Measurements from ENCODE around the gene KATNB1.
"Not testable (repeated sequence)": the region's sequence is repeated elsewhere in the genome, so short reads cannot be mapped to it uniquely, and the experiment has no call there.

Gene KATNB1

DNA sequence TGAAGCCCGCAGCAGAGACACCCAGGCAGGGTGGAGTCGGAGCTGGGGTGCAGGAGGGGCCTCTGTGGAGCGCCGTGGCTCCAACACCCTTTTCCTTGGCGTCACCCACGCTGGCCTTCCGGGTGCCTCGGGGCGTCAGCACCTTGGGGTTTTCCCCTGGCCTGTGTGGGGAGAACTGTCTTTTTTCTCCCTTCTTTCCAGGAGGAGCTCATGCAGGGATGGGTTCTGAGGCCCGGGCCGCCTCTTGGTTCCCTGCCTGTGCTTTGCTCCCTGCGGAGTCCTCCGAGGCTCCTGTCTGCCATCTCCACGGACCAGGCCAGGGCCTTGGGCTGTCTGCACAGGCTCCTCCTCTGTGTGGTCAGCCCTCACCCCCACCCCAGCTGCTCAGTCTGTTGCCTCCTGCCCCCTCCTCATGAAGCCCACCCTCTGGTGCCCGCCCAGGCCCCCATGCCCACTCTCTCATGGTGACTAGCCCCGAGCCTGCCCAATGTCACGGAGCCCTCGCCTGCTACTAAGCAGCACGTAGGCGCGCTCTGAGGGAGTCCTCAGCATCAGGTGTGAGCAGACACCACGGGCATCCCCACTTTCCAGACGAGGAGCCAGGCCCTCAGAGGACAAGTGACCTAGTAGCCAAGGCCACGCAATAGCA is 5.0 kb downstream of the KATNB1 start:
- no peak for DNase-seq (ENCODE audit: low read depth, low spot score)
- H3K27ac ChIP-seq = peak overlapping the region; percentile 34

DNA sequence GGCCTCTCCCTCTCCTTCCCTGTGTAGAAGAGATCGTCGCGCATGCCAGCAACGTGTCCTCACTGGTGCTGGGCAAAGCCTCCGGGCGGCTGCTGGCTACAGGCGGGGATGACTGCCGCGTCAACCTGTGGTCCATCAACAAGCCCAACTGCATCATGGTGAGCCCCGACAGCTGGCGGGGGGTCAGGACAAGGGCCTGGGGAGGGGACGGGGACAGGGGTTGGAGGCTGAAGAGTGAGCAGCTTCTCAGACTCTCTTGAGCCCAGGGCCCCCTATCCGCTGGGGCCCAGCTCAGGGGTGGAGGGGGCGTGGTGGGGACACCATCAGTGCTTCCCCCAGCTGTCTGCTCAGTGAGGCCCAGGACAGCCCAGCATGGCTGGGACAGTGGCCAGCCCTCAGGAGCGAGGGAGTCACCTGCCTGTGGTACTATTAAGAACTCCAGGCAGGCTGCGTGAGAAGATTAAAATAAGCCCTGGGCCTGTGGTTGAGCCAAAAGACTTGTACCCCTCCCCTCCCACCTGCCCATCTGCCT is 6.2 kb downstream of the KATNB1 start:
- DNase-seq (ENCODE audit: low read depth, low spot score) = no peak
- H3K27ac ChIP-seq = no peak overlapping the region

DNA sequence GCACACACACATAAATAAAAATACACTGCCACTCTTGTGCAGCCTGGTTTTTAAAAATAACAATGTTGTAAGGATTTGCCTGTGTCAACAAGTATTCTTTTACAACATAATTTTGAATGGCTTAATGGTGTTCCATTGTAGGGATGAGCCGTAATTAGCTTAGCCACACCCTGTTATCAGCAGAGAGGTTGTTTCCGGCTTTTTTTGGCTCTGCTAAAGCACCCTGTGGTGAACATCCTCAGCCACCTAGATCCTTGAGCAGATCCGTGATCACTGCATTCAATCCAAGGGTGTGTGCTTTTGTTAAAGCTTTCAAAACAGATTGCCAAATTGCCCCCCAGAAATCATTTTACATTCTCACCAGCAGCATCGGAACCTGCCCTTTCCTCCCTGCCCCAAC is 7.0 kb downstream of the KATNB1 start:
- DNase-seq (ENCODE audit: low read depth, low spot score) = no peak
- no peak overlapping the region for H3K27ac ChIP-seq

- no peak overlapping the region for H3K27ac ChIP-seq
- no peak for DNase-seq (ENCODE audit: low read depth, low spot score)
These were observed 7.9 kb downstream of the KATNB1 start for GRCh38 chr16:57743458-57743857.

DNA sequence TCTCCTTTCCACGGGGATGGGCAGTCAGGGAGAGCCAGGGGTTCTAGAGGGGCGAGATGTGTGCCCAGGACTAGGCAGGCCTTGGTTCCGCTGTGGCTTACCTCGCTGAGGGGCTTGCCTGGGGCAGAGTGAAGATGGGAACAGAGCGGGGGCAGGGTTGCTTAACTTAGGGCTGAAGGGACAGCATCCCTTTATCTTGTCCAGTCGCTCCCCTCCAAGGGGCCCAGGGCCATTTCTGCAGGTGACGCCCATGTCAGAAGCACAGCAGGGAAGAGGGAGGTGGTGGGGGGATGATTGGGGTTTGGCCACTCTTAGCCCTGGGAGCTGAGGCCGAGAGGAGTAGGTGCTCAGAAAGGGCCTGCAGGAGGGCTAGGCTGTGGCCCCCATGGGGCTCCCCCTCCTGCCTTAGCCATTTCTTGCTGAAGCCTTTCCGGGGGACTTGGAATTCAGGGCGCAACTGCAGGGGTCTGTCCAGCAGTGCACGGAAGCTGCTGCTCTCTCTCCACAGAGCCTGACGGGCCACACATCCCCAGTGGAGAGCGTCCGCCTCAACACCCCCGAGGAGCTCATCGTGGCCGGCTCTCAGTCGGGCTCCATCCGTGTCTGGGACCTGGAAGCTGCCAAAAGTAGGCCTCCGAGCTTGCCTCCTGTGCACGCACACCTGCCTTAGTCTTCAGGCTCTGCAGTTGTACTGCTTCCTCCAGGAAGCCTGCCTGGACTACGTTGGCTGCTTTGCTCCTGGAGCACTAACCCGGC is 8.5 kb downstream of the KATNB1 start:
- no peak overlapping the region for H3K27ac ChIP-seq
- DNase-seq (ENCODE audit: low read depth, low spot score) = no peak

DNA sequence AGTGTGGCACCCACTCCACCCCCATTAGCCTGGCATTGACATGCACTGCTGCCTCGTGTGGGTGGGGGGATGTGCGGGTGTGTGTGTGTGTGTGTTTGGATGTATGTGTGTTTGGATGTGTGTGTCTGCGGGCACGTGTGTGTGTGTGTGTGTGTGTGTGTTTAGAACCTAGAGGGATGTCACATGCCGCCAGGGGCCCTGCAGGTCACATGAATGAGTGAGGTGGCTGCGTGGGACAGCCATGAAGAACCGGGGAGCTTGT is 9.0 kb downstream of the KATNB1 start:
- H3K27ac ChIP-seq = no peak overlapping the region
- DNase-seq (ENCODE audit: low read depth, low spot score) = no peak

DNA sequence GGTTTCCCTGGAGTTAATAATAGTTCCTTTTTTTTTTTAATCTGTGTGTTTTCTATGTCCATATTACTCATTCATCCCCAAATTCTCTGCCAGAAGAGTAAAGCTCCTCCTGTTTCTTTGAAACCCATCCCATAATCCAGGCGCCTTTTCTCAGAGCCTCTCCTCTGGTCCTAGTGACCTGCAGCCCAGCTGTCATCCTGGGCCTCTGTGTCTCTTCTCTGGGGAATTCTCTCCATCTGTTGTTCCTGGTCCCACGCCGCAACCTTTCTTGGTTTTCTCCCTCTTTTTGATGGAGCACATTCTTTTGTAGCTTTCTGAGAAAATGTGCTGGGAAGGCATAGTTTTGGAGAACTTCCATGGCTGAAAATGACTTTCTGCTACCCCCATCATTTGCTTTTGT is 10.2 kb downstream of the KATNB1 start:
- DNase-seq (ENCODE audit: low read depth, low spot score) = no peak
- H3K27ac ChIP-seq = no peak overlapping the region

GRCh38 chr16:57746316-57746715 is 10.7 kb downstream of the KATNB1 start:
- DNase-seq (ENCODE audit: low read depth, low spot score) = not testable (repeated sequence)

GRCh38 chr16:57747091-57747490 is 11.5 kb downstream of the KATNB1 start:
- H3K27ac ChIP-seq = no peak overlapping the region
- DNase-seq (ENCODE audit: low read depth, low spot score) = no peak

More at GRCh38 chr16:57746316-57746715, 10.7 kb downstream of the KATNB1 start:
- not testable (repeated sequence) for H3K27ac ChIP-seq

GRCh38 chr16:57747496-57747895 is 11.9 kb downstream of the KATNB1 start:
- DNase-seq (ENCODE audit: low read depth, low spot score) = no peak

DNA sequence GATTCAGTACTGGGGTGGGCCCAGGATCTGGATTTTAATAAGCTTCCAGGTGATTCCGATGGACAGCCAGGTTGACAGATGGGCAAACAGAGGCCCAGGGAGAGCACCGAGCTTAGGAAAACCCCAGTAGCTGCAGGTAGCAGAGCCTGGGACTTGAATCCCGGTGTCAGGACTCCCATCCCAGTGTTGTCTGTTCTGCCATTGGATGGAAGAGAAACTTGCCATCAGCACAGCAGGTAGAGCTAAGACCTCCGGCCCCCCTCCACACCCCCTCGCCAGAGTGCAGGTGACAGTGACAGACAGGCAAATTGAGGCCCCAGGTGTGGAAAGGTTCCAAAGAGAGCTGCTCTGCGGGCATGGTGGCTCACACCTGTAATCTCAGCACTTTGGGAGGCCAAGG is 12.4 kb downstream of the KATNB1 start:
- no peak overlapping the region for H3K27ac ChIP-seq
- no peak for DNase-seq (ENCODE audit: low read depth, low spot score)

More at GRCh38 chr16:57747496-57747895, 11.9 kb downstream of the KATNB1 start:
- H3K27ac ChIP-seq = no peak overlapping the region

DNA sequence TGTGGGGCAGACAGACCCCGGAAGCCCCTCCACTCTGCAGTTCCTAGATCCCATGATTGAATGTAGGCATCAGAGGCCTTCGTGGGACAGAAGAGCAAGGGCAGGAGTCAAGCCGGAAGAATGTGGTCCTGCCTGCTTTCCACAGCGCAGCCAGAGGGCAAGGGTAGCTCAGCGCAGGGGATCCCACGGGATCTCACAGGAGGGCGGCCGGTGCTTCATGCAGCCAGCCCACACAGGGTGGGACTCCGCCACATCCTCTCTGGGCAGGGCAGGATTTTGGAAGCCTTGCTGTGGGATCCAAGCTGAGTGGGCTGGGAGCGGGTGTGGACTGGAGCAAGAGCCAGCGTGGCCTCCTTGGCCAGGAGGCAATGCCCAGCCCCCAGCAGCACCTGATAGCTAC is 13.0 kb downstream of the KATNB1 start:
- no peak overlapping the region for H3K27ac ChIP-seq
- DNase-seq (ENCODE audit: low read depth, low spot score) = no peak

- H3K27ac ChIP-seq = no peak overlapping the region
- DNase-seq (ENCODE audit: low read depth, low spot score) = no peak
These were observed 13.6 kb downstream of the KATNB1 start for GRCh38 chr16:57749101-57749692.

- DNase-seq (ENCODE audit: low read depth, low spot score) = no peak
- no peak overlapping the region for H3K27ac ChIP-seq
These were observed 14.4 kb downstream of the KATNB1 start for GRCh38 chr16:57749856-57750452.

DNA sequence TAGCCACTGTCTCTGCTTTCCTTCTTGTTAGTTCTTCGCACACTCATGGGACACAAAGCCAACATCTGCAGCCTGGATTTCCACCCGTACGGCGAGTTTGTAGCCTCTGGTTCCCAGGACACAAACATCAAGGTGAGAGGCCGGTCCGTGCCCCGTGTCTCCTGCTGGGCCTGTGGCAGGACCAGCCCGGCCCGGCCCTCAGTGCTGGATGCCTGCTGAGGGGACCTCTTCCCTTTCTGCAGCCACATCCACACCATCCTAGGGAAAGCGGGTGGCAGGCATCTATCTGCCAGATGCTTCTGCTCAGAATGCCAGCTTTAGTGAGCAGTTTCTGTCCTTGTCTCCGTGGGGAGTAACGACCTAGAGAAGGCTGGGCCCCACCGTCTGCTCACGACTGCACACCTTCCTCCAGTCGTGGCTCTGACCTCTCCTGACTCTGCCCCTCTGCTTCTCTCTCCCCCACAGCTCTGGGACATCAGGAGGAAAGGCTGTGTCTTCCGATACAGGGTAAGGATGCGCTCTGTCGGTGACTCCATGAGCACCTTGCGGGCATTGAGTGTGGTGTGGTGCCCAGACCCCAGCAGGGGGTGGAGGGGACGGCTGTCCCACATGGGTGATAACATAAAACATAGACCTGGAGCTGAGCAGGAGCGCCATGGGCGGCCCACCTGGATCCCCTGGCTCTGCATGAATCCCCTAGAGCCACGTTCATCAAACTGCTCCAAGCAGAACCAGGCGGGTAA is 15.4 kb downstream of the KATNB1 start:
- H3K27ac ChIP-seq = no peak overlapping the region
- DNase-seq (ENCODE audit: low read depth, low spot score) = no peak

DNA sequence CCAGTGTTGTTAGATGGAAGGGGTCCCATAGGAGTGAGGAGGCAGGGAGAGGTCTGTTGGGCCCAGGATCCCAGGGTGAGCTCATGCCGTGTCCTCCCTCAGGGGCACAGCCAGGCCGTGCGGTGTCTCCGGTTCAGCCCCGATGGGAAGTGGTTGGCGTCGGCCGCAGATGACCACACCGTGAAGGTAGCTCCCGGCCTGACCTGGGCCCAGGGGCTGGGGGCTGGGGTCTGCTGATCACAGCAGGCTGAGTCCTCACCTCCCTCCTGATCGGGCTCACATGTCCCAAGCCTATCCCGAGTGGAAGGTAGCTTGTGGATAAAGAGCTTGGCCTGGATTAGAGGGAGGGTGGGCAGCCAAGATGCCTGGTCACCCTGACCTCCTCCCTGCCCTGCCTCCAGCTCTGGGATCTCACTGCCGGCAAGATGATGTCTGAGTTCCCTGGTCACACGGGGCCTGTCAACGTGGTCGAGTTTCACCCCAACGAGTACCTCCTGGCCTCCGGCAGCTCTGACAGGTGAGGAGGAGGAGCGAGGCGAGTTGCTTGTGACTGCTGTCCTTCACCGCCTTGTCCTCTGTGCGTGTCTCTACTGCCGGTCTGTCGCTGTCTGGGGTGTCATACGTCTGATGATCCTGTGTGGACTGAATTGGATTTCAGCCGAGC is 16.1 kb downstream of the KATNB1 start:
- no peak overlapping the region for H3K27ac ChIP-seq

GRCh38 chr16:57752203-57752580 is 16.6 kb downstream of the KATNB1 start:
- DNase-seq (ENCODE audit: low read depth, low spot score) = no peak
- H3K27ac ChIP-seq = no peak overlapping the region

More for the DNA sequence above, 16.1 kb downstream of the KATNB1 start:
- no peak for DNase-seq (ENCODE audit: low read depth, low spot score)

DNA sequence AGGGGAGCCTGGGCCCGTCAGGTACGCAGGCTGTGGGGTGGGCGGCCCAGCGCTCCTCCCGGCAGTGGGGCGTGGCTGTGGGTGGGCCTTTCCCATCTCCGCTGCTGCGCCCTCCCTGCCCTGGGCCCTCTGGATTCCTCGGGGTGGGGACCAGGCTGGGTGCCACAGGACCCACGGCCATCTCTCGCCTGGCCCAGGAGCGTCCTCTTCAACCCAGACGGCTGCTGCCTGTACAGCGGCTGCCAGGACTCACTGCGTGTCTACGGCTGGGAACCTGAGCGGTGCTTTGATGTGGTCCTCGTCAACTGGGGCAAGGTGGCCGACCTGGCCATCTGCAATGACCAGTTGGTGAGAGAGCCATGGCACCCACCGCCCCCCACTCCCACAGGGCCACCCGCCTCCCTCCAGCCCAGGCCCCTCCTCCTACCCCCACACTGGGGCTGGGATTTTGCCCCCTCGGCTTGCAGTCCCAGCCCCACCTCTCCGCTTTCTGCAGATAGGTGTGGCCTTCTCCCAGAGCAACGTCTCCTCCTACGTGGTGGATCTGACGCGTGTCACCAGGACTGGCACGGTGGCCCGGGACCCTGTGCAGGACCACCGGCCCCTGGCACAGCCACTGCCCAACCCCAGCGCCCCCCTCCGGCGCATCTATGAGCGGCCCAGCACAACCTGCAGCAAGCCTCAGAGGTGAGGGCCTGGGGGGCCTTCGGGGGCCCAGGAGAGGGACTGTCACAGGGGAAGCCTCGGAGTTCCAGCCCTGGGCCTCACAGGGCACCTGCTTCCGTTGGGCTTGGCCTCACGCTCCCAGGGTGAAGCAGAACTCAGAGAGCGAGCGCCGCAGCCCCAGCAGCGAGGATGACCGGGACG is 17.2 kb downstream of the KATNB1 start:
- H3K27ac ChIP-seq = no peak overlapping the region
- DNase-seq (ENCODE audit: low read depth, low spot score) = no peak
